Measurements from ENCODE around the gene CDHR1. TPM values are rescaled to one million over a fixed set of nuclear protein-coding genes. Genes with fewer than 3 reads are reported as not detected.

The CDHR1 gene
- total and polyA plus RNA-seq, 7 donors, result 0.27 to 26.6 (median 2.4) TPM

- Histone ChIP-seq H3K4me1 (no peaks in the 10 kb centered on the region), H3K27ac (no peak overlapping the region), H3K9me3 (no peaks in the 10 kb centered on the region), H3K4me3 (no peak overlapping the region), H3K27me3 (no peaks in the 10 kb centered on the region), H3K36me3 (no peaks in the 10 kb centered on the region)
- intact Hi-C loops (cut with DNase I), result no loop called here
- no peak for DNase-seq
- 79 to 90% methylated on average over 4 of the region's 4 CpGs for WGBS, 2 donors
- TF ChIP-seq, protein P1, sequence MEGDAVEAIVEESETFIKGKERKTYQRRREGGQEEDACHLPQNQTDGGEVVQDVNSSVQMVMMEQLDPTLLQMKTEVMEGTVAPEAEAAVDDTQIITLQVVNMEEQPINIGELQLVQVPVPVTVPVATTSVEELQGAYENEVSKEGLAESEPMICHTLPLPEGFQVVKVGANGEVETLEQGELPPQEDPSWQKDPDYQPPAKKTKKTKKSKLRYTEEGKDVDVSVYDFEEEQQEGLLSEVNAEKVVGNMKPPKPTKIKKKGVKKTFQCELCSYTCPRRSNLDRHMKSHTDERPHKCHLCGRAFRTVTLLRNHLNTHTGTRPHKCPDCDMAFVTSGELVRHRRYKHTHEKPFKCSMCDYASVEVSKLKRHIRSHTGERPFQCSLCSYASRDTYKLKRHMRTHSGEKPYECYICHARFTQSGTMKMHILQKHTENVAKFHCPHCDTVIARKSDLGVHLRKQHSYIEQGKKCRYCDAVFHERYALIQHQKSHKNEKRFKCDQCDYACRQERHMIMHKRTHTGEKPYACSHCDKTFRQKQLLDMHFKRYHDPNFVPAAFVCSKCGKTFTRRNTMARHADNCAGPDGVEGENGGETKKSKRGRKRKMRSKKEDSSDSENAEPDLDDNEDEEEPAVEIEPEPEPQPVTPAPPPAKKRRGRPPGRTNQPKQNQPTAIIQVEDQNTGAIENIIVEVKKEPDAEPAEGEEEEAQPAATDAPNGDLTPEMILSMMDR (IDR thresholded peaks at IDR 0.05), result no peak
- TF ChIP-seq POLR2AphosphoS5 (IDR thresholded peaks at IDR 0.05) (no peak), EP300 (IDR thresholded peaks at IDR 0.05) (no peak), POLR2A (IDR thresholded peaks at IDR 0.05) (no peak)
Observed at GRCh38 chr10:84227810-84228209, 33.5 kb downstream of the CDHR1 start.

DNA sequence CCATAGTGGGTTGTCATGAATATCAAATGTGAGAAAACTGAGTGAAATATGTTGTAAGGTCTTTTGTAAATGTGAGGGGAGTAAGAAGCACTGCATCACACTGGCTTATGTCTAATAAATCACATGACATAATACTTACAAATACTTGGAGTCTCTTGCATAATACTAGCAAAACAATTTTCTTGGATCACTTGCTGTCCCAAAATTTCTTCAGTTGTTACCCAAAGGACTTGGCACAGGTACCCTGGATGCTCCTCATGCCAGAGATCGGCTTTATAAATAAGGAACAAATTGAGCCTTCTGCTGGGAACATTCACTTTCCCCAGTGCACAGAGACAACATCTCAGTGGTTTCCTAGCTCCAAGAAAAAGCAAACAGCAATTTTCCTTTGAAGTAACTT lies 36.0 kb downstream of the CDHR1 start:
- 84 to 91% methylated on average over 1 of the region's 1 CpG for WGBS, 2 donors
- Histone ChIP-seq H3K27ac (no peak overlapping the region), H3K36me3 (no peaks in the 10 kb centered on the region), H3K27me3 (no peaks in the 10 kb centered on the region), H3K4me1 (no peaks in the 10 kb centered on the region), H3K9me3 (no peaks in the 10 kb centered on the region), H3K4me3 (no peak overlapping the region)
- peak; percentile 72 for DNase-seq
- TF ChIP-seq POLR2A (IDR thresholded peaks at IDR 0.05), result no peak
- TF ChIP-seq, protein P1 (IDR thresholded peaks at IDR 0.05), result no peak
- intact Hi-C loops (cut with DNase I), result no loop called here

- no peak for DNase-seq
- TF ChIP-seq POLR2A (IDR thresholded peaks at IDR 0.05) (no peak), EP300 (IDR thresholded peaks at IDR 0.05) (no peak), POLR2AphosphoS5 (IDR thresholded peaks at IDR 0.05) (no peak)
- TF ChIP-seq, protein P1 (IDR thresholded peaks at IDR 0.05), result no peak
- intact Hi-C loops (cut with DNase I), result no loop called here
- Histone ChIP-seq H3K27me3 (peaks cover 0 to 12% (median 4%) of the 10 kb centered on the region in 3 donors), H3K4me1 (no peaks in the 10 kb centered on the region), H3K27ac (no peak overlapping the region), H3K9me3 (no peaks in the 10 kb centered on the region), H3K36me3 (no peaks in the 10 kb centered on the region), H3K4me3 (no peak overlapping the region)
- 88 to 89% methylated on average over 10 of the region's 10 CpGs for WGBS, 2 donors
Observed at GRCh38 chr10:84232376-84232775, 38.0 kb downstream of the CDHR1 start.

- no peak for DNase-seq
- intact Hi-C loops (cut with DNase I), result no loop called here
- whole genome bisulfite sequencing, 2 donors, result 88 to 90% methylated on average over 4 of the region's 4 CpGs
Observed at GRCh38 chr10:84233940-84234339, 39.6 kb downstream of the CDHR1 start.

More at GRCh38 chr10:84233940-84234339, 39.6 kb downstream of the CDHR1 start:
- Histone ChIP-seq H3K27ac (no peak overlapping the region), H3K9me3 (no peaks in the 10 kb centered on the region), H3K4me3 (no peak overlapping the region), H3K27me3 (peaks cover 0 to 20% (median 6%) of the 10 kb centered on the region in 3 donors), H3K4me1 (no peaks in the 10 kb centered on the region), H3K36me3 (no peaks in the 10 kb centered on the region)
- TF ChIP-seq, protein P1 (IDR thresholded peaks at IDR 0.05), result no peak
- TF ChIP-seq POLR2A (IDR thresholded peaks at IDR 0.05) (no peak), EP300 (IDR thresholded peaks at IDR 0.05) (no peak), POLR2AphosphoS5 (IDR thresholded peaks at IDR 0.05) (no peak)
